K562 (cell line): ENCODE measurements around the gene ZSCAN12. TPM values are rescaled to one million over a fixed set of nuclear protein-coding genes. Genes with fewer than 3 reads are reported as not detected.

Experiments
- C11orf30 ChIP-seq: fragments of 450-650 bp; IDR thresholded peaks from 2 replicates; pipeline ENCODE4 v1.6.1; 2016; ENCODE audit warnings: low read depth, mild to moderate bottlenecking
- CC2D1A ChIP-seq: fragments of 450-650 bp; IDR thresholded peaks from 2 replicates; pipeline ENCODE4 v1.6.1; 2017; ENCODE audit warnings: mild to moderate bottlenecking
- HDAC8 ChIP-seq: fragments of 450-650 bp; IDR thresholded peaks from 2 replicates; pipeline ENCODE4 v1.6.1; 2016; ENCODE audit warnings: mild to moderate bottlenecking, missing genetic modification characterization, moderate library complexity, missing compliant biosample characterization
- HDGF ChIP-seq: fragments of 450-650 bp; IDR thresholded peaks from 2 replicates; pipeline ENCODE4 v1.6.1; 2016
- HNRNPK ChIP-seq: fragments of 200-400 bp; formaldehyde crosslinking; IDR thresholded peaks from one replicate; pipeline ENCODE4 v1.6.1; 2018; ENCODE audit warnings: mild to moderate bottlenecking, low read depth, low read length; ENCODE audit not compliant: poor library complexity, severe bottlenecking
- HOXB6 ChIP-seq: fragments of 250-450 bp; sonication (Bioruptor Pico); IDR thresholded peaks from 2 replicates; pipeline ENCODE4 v1.5.1; 2022; ENCODE audit warnings: mild to moderate bottlenecking, borderline replicate concordance
- MAFF ChIP-seq: IDR thresholded peaks from 2 replicates; pipeline ENCODE4 v1.6.1; 2012; ENCODE audit warnings: low read length, improper control_type of control experiment
- MEIS2 ChIP-seq: fragments of 450-650 bp; IDR thresholded peaks from 2 replicates; pipeline ENCODE4 v1.6.1; 2014; ENCODE audit warnings: mild to moderate bottlenecking; ENCODE audit not compliant: partially characterized antibody
- MYC ChIP-seq, 2 experiments: fragments of 250-450 bp in 1 of 2; sonication (Bioruptor Pico) in 1 of 2; IDR thresholded peaks; 2 replicates each; pipeline versions ENCODE4 v1.5.1 to v1.6.1; 2012 to 2021; ENCODE audit warnings: low read depth in 2 of 2, borderline replicate concordance in 1 of 2, improper control_type of control experiment in 1 of 2, low read length in 1 of 2, mild to moderate bottlenecking in 1 of 2, moderate library complexity in 1 of 2
- NCOA2 ChIP-seq, 2 experiments: fragments of 450-650 bp; IDR thresholded peaks; 2 replicates each; pipeline ENCODE4 v1.6.1; 2018; ENCODE audit warnings: mild to moderate bottlenecking in 2 of 2, moderate library complexity in 1 of 2; ENCODE audit not compliant: partially characterized antibody in 2 of 2
- PCBP1 ChIP-seq: fragments of 200-400 bp; formaldehyde crosslinking; IDR thresholded peaks from 2 replicates; pipeline ENCODE4 v1.6.1; 2018; ENCODE audit warnings: mild to moderate bottlenecking, low read depth, low read length; ENCODE audit not compliant: poor library complexity, severe bottlenecking
- PHF21A ChIP-seq: fragments of 450-650 bp; IDR thresholded peaks from 2 replicates; pipeline ENCODE4 v1.6.1; 2017; ENCODE audit warnings: low read depth, borderline replicate concordance
- PML ChIP-seq: IDR thresholded peaks from 2 replicates; pipeline ENCODE4 v1.6.1; 2012; ENCODE audit warnings: low read length, inconsistent platforms
- SOX6 ChIP-seq: fragments of 450-650 bp; IDR thresholded peaks from 2 replicates; pipeline ENCODE4 v1.6.1; 2014; ENCODE audit warnings: mild to moderate bottlenecking
- TCF7 ChIP-seq: sonication (generic); IDR thresholded peaks from 2 replicates; pipeline ENCODE4 v1.6.1; 2016; ENCODE audit warnings: antibody characterized with exemption, borderline replicate concordance
- YBX1 ChIP-seq: fragments of 450-650 bp; IDR thresholded peaks from 2 replicates; pipeline ENCODE4 v1.7.1; 2016; ENCODE audit warnings: mild to moderate bottlenecking
- ZNF134 ChIP-seq: fragments of 250-450 bp; sonication (Bioruptor Pico); conservative IDR thresholded peaks from 2 replicates; pipeline ENCODE4 v1.4.0; 2020
- ZNF143 ChIP-seq: sonication (generic); formaldehyde crosslinking; IDR thresholded peaks from 2 replicates; pipeline ENCODE4 v1.9.0; 2022; ENCODE audit warnings: mild to moderate bottlenecking, missing genetic modification reagents
- ZNF583 ChIP-seq: fragments of 250-450 bp; sonication (Bioruptor Pico); IDR thresholded peaks from 2 replicates; pipeline ENCODE4 v1.4.0; 2020
- ZNF668 ChIP-seq: fragments of 250-450 bp; sonication (Bioruptor Pico); IDR thresholded peaks from 2 replicates; pipeline ENCODE4 v1.8.0; 2022; ENCODE audit warnings: mild to moderate bottlenecking, inconsistent platforms
- ZNF766 ChIP-seq: fragments of 200-800 bp; sonication (Bioruptor generic); conservative IDR thresholded peaks from 2 replicates; pipeline ENCODE4 v1.6.1; 2016; ENCODE audit warnings: missing genetic modification characterization, missing compliant biosample characterization
- ZNF77 ChIP-seq: fragments of 250-450 bp; sonication (Bioruptor Pico); IDR thresholded peaks from 2 replicates; pipeline ENCODE4 v1.5.0; 2020
- polyA plus RNA-seq, 8 experiments: library from polyadenylated mRNA; depleted of rRNA in 4 of 8; stranded (reverse) in 5 of 8; unstranded in 3 of 8; fragments of >200 nt; fragmentation: Nextera tagmentation in 2 of 8; fragmentation: Illumina TruSeq in 1 of 8; extraction: Ambion mirVana in 2 of 8; extraction: Trizol in 1 of 8; gene quantifications; 2 replicates each; pipeline versions ENCODE4 v1.2.1 to v1.2.3, GENCODE V29; 2011 to 2014; ENCODE audit warnings: inconsistent platforms in 1 of 8, missing spikeins in 1 of 8
- total RNA-seq, 7 experiments: library from RNA; depleted of rRNA in 6 of 7; stranded (reverse); fragments of >200 nt in 6 of 7; fragmentation: Illumina TruSeq in 2 of 7; extraction: Trizol in 2 of 7; gene quantifications; 2 replicates each; pipeline versions ENCODE4 v1.2.1 to v1.2.3, GENCODE V29; 2011 to 2021; ENCODE audit warnings: low replicate concordance in 1 of 7
- TF ChIP-seq, protein P1 (sequence below): IDR thresholded peaks from 2 replicates; pipeline ENCODE4 v1.6.1; 2012; ENCODE audit warnings: low read depth, low read length, improper control_type of control experiment, borderline replicate concordance
- TF ChIP-seq, protein P2 (sequence below): sonication (generic); formaldehyde crosslinking; IDR thresholded peaks from 2 replicates; pipeline ENCODE4 v1.8.0; 2023; ENCODE audit warnings: mild to moderate bottlenecking, missing genetic modification reagents
- TF ChIP-seq, protein P3 (sequence below), 2 experiments: fragments of 450-650 bp in 1 of 2; IDR thresholded peaks; 2 replicates each; pipeline ENCODE4 v1.6.1; 2011 to 2017; ENCODE audit warnings: low read depth in 2 of 2, antibody characterized with exemption in 1 of 2, borderline replicate concordance in 1 of 2, low read length in 1 of 2, mild to moderate bottlenecking in 1 of 2, mixed read lengths in 1 of 2; ENCODE audit not compliant: control insufficient read depth in 1 of 2

Gene ZSCAN12
- total and polyA plus RNA-seq, 9 of the 15 experiments (the other 6 are each of a cell fraction or from before 2014, with no cell fraction given) = 2.5 to 19.6 (median 12.5) TPM

GRCh38 chr6:28425944-28426541 lies 26.5 kb upstream of the ZSCAN12 start (continued):
- TF ChIP-seq HDGF (no peak), ZNF766 (CRISPR knock-in tag) (peak; percentile 64), PCBP1 (no peak), TCF7 (peak; percentile 85; the same call in 1 of the 2 replicates), MAFF (0 out of 2 replicates have a peak, but pooled peaks have one; percentile 6), C11orf30 (peak; percentile 73), PHF21A (no peak), HOXB6 (CRISPR knock-in tag) (no peak), ZNF77 (no peak), MEIS2 (peak; percentile 42), ZNF583 (peak; percentile 3; the same call in 1 of the 2 replicates), ZNF668 (CRISPR knock-in tag) (no peak), ZNF143 (no peak), ZNF134 (CRISPR knock-in tag) (no peak), MYC (IDR thresholded peaks at IDR 0.05; ENCODE audit: low read depth, low read length) (0 out of 2 replicates have a peak, but pooled peaks have one; percentile 15), MYC (CRISPR knock-in tag; IDR thresholded peaks at IDR 0.05; ENCODE audit: borderline replicate concordance, low read depth) (no peak), HDAC8 (tag) (no peak), NCOA2 (IDR thresholded peaks at IDR 0.05; ENCODE audit: partially characterized antibody in 2 of 2) (no peak), HNRNPK (no peak), CC2D1A (no peak), PML (no peak), YBX1 (no peak), SOX6 (peak; percentile 24; the same call in 1 of the 2 replicates)
- TF ChIP-seq, protein P1, sequence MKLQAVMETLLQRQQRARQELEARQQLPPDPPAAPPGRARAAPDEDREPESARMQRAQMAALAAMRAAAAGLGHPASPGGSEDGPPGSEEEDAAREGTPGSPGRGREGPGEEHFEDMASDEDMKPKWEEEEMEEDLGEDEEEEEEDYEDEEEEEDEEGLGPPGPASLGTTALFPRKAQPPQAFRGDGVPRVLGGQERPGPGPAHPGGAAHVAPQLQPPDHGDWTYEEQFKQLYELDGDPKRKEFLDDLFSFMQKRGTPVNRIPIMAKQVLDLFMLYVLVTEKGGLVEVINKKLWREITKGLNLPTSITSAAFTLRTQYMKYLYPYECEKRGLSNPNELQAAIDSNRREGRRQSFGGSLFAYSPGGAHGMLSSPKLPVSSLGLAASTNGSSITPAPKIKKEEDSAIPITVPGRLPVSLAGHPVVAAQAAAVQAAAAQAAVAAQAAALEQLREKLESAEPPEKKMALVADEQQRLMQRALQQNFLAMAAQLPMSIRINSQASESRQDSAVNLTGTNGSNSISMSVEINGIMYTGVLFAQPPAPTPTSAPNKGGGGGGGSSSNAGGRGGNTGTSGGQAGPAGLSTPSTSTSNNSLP = no peak
- TF ChIP-seq, protein P2, sequence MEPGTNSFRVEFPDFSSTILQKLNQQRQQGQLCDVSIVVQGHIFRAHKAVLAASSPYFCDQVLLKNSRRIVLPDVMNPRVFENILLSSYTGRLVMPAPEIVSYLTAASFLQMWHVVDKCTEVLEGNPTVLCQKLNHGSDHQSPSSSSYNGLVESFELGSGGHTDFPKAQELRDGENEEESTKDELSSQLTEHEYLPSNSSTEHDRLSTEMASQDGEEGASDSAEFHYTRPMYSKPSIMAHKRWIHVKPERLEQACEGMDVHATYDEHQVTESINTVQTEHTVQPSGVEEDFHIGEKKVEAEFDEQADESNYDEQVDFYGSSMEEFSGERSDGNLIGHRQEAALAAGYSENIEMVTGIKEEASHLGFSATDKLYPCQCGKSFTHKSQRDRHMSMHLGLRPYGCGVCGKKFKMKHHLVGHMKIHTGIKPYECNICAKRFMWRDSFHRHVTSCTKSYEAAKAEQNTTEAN = no peak
- TF ChIP-seq, protein P3, sequence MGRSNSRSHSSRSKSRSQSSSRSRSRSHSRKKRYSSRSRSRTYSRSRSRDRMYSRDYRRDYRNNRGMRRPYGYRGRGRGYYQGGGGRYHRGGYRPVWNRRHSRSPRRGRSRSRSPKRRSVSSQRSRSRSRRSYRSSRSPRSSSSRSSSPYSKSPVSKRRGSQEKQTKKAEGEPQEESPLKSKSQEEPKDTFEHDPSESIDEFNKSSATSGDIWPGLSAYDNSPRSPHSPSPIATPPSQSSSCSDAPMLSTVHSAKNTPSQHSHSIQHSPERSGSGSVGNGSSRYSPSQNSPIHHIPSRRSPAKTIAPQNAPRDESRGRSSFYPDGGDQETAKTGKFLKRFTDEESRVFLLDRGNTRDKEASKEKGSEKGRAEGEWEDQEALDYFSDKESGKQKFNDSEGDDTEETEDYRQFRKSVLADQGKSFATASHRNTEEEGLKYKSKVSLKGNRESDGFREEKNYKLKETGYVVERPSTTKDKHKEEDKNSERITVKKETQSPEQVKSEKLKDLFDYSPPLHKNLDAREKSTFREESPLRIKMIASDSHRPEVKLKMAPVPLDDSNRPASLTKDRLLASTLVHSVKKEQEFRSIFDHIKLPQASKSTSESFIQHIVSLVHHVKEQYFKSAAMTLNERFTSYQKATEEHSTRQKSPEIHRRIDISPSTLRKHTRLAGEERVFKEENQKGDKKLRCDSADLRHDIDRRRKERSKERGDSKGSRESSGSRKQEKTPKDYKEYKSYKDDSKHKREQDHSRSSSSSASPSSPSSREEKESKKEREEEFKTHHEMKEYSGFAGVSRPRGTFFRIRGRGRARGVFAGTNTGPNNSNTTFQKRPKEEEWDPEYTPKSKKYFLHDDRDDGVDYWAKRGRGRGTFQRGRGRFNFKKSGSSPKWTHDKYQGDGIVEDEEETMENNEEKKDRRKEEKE (IDR thresholded peaks at IDR 0.05; ENCODE audit: borderline replicate concordance in 1 of 2, control insufficient read depth in 1 of 2, low read depth in 2 of 2, low read length in 1 of 2) = no peak
